Breast epithelium (tissue), 4 donors: ENCODE measurements around the gene DCBLD1. TPM values are rescaled to one million over a fixed set of nuclear protein-coding genes. Genes with fewer than 3 reads are reported as not detected.

Source experiments
- DNase-seq, 2 donors: peaks; one replicate each; pipeline ENCODE4 v3.0.0-alpha.2; 2019; ENCODE audit warnings: low spot score in 2 of 2
- H3K27ac ChIP-seq, 2 donors: fragments of 200-600 bp; sonication (generic) in 1 of 2; one replicate each; pipeline ENCODE4 v1.5.1; 2016 to 2019; ENCODE audit warnings: mild to moderate bottlenecking in 1 of 2
- H3K27me3 ChIP-seq, 2 donors: fragments of 200-600 bp; sonication (generic) in 1 of 2; one replicate each; pipeline versions ENCODE4 v1.5.1 to v1.6.0; 2017 to 2019; ENCODE audit warnings: control low read depth in 1 of 2, mild to moderate bottlenecking in 1 of 2
- H3K36me3 ChIP-seq: fragments of 200-600 bp; one replicate; pipeline ENCODE4 v1.5.1; 2019
- H3K4me1 ChIP-seq, 2 donors: fragments of 200-600 bp; sonication (generic); one replicate each; pipeline ENCODE4 v1.5.1; 2016 to 2019; ENCODE audit warnings: control low read depth in 1 of 2
- H3K4me3 ChIP-seq, 3 donors: fragments of 200-600 bp; sonication (generic); 1 replicate in 2 of 3; 2 replicates in 1 of 3; pipeline ENCODE4 v1.5.1; 2016 to 2019; ENCODE audit warnings: mild to moderate bottlenecking in 3 of 3, moderate library complexity in 2 of 3
- H3K9me3 ChIP-seq, 2 donors: fragments of 200-600 bp; sonication (generic) in 1 of 2; one replicate each; pipeline ENCODE4 v1.5.1; 2016 to 2019; ENCODE audit warnings: control low read depth in 1 of 2
- POLR2A ChIP-seq: fragments of 450-650 bp; IDR thresholded peaks from one replicate; pipeline ENCODE4 v1.6.1; 2016; ENCODE audit warnings: antibody characterized with exemption, mild to moderate bottlenecking, moderate library complexity
- POLR2AphosphoS5 ChIP-seq, 3 donors: sonication (generic); formaldehyde crosslinking; IDR thresholded peaks; one replicate each; pipeline ENCODE4 v1.6.1; 2017; ENCODE audit warnings: antibody characterized with exemption in 3 of 3
- intact Hi-C: fragments of 100-400 bp; cut with DNase I; formaldehyde crosslinking; loops from one replicate; pipeline ENCODE4 v1.15.1; 2023; ENCODE audit warnings: low total_unique reads
- total RNA-seq, 3 donors: library from RNA; depleted of rRNA; stranded (reverse); fragments of >200 nt; gene quantifications; one replicate each; pipeline ENCODE4 v1.1.0, GENCODE V29; 2016
- TF ChIP-seq, protein P1 (sequence below), 3 donors: fragments of 450-650 bp; IDR thresholded peaks; one replicate each; pipeline ENCODE4 v1.5.1; 2016 to 2017; ENCODE audit warnings: antibody characterized with exemption in 3 of 3, mild to moderate bottlenecking in 3 of 3, moderate library complexity in 3 of 3

The DCBLD1 gene
- total RNA-seq, 3 donors from 2014 or later = 10.4 to 16.0 (median 11.8) TPM

- TF ChIP-seq, protein P1, sequence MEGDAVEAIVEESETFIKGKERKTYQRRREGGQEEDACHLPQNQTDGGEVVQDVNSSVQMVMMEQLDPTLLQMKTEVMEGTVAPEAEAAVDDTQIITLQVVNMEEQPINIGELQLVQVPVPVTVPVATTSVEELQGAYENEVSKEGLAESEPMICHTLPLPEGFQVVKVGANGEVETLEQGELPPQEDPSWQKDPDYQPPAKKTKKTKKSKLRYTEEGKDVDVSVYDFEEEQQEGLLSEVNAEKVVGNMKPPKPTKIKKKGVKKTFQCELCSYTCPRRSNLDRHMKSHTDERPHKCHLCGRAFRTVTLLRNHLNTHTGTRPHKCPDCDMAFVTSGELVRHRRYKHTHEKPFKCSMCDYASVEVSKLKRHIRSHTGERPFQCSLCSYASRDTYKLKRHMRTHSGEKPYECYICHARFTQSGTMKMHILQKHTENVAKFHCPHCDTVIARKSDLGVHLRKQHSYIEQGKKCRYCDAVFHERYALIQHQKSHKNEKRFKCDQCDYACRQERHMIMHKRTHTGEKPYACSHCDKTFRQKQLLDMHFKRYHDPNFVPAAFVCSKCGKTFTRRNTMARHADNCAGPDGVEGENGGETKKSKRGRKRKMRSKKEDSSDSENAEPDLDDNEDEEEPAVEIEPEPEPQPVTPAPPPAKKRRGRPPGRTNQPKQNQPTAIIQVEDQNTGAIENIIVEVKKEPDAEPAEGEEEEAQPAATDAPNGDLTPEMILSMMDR (IDR thresholded peaks at IDR 0.05) = no peak
- no peak for TF ChIP-seq POLR2AphosphoS5 (IDR thresholded peaks at IDR 0.05)
- TF ChIP-seq POLR2A = no peak
- Histone ChIP-seq H3K36me3 (no peaks in the 10 kb centered on the region), H3K9me3 (no peaks in the 10 kb centered on the region), H3K4me3 (no peak overlapping the region), H3K27ac (no peak overlapping the region), H3K27me3 (no peaks in the 10 kb centered on the region), H3K4me1 (peaks cover 0 to 16% of the 10 kb centered on the region in 2 donors)
- intact Hi-C loops = no loop called here
- DNase-seq = no peak
Measured at GRCh38 chr6:117597755-117598154, 115.3 kb downstream of the DCBLD1 start.

Other genes with a start within 250 kb of the DCBLD1 start
- gene VGLL2, start 217.1 kb upstream of the DCBLD1 start, total RNA-seq = not detected
- under 1 TPM in 1 of 3 donors, not detected in 2; under 0.01 TPM for gene ROS1, start 56.7 kb upstream of the DCBLD1 start, total RNA-seq
- 10 to 100 TPM; 25.6 to 36.6 (median 29.5) TPM for gene GOPC, start 119.8 kb downstream of the DCBLD1 start, total RNA-seq
- 10 to 100 TPM; 15.8 to 22.9 (median 20.6) TPM for gene NUS1, start 192.8 kb downstream of the DCBLD1 start, total RNA-seq